ENCODE results near the gene DEFB129.
A peak's percentile ranks its signal among the peaks of the same experiment; 100 is the strongest.
"Not testable (repeated sequence)": the region's sequence is repeated elsewhere in the genome, so short reads cannot be mapped to it uniquely, and the experiment has no call there.

DEFB129 gene

DNA sequence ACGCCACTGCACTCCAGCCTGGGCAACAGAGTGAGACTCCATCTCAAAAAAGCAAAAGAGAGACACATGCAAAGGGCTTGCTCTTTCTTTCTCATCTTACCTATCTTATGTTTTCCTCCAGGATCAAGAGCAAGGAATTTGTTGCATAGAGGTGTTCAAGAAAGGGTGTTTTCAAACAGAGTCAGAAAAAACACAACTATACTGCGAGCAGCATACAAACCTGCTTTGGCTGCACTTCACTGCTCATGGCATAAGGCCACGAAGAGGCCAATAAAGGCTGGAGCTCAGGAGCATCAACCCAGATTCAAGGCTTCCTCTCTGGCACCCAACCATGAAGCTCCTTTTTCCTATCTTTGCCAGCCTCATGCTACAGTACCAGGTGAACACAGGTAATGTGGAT lies at the start of gene DEFB129:
Gene DEFB129, plus strand, starts transcription at position 301 of the 400 bp plus-strand sequence. Its CDS starts 31 bp downstream, at position 332.
- DNase-seq = no peak

DNA sequence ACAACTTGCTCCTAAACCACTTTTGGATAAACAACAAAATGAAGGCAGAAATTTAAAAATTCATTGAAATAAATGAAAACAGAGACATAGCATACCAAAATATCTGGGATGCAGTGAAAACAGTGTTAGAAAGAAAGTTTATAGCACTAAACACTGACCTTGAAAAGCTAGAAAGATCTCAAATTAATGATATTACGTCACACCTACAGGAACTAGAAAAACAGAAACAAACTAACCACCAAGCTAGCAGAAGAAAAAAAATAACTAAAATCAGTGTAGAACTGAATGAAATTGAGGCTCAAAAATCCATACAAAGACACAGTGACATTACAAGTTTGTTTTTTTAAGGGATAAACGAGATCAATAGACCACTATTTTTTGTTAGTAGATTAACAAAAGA lies 42.8 kb upstream of the DEFB129 start:
- DNase-seq = no peak

DNA sequence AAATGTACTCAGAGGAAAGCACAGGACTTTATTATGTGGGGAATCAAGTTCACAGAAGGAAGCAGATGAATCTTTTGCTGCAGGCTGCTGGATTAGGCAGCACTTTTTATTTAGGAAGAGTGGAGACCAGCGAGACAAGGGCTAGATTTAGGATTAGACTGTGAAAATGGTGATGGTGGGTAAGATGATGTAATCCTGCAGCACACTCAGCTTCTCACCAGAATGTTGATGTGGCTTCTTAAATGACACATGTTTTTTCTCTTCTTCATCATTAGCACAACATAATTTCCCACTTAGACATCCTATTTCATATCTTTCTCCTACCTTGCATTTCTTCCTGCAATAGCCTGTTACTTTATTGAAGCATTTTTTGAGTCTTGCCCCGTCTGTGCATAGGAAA lies 39.3 kb upstream of the DEFB129 start:
- no peak for DNase-seq

GRCh38 chr20:189611-190010 lies 37.4 kb upstream of the DEFB129 start, which contains the start of gene DEFB128:
Gene DEFB128 (minus strand): TSS chr20:189711. CDS start chr20:189623, 88 bp downstream.
- DNase-seq = no peak

DNA sequence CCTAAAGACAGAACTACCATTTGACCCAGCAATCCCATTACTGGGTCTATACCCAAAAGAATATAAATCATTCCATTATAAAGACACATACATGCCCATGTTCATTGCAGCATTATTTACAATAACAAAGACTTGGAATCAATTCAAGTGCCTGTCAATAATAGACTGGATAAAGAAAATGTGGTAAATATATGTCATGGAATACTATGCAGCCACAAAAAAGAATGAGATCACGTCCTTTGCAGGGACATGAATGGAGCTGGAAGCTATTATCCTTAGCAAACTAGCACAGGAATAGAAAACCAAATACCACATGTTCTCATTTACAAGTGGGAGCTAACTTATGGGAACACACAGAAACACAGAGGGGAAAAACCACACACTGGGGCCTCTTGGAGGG lies 28.8 kb upstream of the DEFB129 start:
- no peak for DNase-seq

DNA sequence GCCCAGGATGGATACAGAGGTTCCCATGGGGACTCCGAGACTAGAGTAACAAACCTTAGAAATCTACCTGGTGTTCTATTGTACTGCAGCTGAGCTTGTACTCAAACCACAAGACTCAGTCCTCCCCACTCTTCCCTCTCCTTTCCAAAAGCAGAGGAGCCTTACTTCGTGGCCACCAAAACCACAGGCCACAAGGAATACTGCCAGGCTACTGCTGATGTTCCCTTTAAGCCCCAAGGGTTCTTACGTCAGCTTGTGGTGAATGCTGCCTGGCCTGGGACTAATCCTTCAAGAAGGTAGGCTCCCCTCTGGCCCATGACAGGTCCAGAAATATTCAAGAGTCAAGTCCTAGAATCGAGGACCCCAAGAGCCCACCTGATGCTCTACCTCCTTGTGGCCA lies 27.1 kb upstream of the DEFB129 start:
- no peak for DNase-seq

GRCh38 chr20:203630-204029 lies 23.4 kb upstream of the DEFB129 start:
- DNase-seq = not testable (repeated sequence)

DNA sequence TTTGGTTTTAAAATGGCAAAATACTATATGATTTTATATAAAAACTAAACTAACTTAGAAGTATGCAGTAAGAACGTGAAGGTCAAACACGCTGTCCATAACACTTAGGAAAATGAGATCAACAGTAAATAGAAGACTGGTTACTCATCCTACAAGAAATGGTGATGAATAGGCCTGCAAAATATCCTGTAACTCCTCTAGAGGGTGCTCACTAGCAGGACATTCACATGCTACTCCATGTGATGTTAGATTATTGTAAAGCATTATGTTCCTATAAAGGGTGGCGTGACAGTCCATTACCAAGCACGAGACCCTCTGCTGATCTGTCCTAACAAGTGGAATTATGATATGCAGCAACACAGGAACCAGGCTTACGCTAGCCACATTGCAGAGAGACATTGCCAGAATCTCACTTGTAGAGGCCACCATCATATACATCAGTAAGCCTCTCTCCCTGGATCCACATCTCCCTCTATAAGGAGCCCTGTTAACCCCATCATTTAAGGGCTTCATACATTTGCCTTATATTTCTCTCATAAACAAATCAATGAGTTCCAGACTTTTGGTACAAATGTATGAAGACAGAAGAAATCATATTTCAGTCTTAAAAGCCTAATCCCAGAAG lies 18.0 kb upstream of the DEFB129 start:
- DNase-seq = peak; percentile 67

DNA sequence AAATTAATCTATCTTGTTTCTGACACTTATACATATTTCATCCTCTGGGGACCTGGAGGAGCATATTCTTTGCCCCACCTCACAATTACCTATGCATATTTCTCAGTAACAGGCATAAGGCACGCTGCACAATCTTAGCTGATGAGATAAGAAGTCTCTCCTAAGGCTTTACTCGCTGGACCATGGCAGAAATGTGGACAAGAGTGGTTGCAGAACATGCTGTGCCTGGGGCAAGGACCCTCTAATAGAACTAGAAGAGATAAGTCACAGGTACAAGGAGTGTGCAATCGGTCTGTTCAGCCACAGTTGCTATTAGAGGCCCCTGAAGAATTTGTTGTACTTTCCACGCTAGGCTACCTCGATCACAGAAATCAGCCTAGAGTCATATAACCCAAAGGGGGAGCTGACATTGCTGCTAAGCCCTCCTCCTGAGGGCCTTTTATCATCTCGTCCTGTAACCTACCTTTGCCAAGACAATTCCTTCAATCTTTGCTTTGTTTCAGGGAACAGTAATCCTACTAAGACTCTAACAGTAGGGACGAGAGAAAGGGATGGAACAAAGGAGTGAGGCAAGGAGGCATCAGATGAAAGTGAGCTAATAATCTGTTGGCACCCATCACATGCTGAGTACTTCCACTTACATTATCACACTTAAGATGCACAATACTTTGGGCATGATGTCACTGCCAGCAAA lies 16.1 kb upstream of the DEFB129 start:
- no peak for DNase-seq

GRCh38 chr20:214383-214782 lies 12.7 kb upstream of the DEFB129 start:
- DNase-seq = no peak

GRCh38 chr20:215796-216195 lies 11.3 kb upstream of the DEFB129 start:
- no peak for DNase-seq

DNA sequence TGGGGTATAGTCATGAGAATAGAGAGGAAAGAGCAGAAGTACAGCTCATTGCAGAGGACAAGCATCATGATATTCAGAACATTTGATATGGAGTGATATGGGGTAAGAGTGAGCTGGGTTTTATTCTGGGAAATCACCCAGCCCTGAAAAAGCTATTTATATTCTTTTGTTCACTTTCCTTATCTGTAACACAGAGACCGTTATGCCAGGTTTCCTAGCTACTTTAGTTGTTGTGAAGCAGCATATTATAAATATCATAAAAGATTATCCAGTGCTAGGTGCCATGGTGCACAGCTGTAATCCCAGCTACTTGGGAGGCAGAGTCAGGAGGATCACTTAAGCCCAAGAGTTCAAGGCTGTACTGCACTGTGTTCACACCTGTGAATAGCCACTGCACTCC lies 9.8 kb upstream of the DEFB129 start:
- no peak for DNase-seq

DNA sequence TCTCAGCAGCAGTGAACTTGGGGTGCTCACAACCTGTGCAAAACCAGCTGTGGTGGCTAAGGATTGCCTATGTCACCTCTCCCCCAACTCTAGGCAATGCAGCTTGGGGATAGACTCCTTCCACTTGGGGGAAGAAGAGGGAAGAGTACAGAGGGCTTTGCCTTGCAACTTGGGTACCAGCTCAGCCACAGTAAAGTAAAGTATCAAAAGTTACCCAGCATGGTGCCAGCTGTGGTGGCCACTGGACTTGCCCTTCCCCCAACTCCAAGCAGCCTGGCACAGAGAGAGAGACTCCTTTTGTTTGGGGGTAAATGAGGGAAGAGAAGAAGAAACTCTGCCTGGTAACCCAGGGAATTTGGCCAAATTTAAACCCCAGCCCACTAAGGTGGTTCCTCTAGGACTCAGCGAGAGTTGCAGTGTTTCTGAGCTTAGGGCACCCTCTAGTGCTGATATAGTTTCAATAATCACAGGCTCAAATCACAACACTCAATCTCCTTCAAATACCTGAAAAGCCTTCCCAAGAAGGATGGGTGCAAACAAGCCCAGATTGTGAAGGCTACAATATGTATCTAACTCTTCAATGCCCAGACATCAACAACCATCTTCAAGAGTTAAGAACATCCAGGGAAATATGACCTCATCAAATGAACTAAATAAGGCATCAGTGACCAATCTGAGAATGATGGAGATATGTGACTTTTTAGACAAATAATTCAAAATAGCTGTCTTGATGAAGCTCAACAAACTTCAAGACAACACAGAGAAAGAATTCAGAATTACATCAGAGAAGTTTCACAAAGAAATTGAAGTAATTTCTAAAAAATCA lies 7.6 kb upstream of the DEFB129 start:
- DNase-seq = no peak

DNA sequence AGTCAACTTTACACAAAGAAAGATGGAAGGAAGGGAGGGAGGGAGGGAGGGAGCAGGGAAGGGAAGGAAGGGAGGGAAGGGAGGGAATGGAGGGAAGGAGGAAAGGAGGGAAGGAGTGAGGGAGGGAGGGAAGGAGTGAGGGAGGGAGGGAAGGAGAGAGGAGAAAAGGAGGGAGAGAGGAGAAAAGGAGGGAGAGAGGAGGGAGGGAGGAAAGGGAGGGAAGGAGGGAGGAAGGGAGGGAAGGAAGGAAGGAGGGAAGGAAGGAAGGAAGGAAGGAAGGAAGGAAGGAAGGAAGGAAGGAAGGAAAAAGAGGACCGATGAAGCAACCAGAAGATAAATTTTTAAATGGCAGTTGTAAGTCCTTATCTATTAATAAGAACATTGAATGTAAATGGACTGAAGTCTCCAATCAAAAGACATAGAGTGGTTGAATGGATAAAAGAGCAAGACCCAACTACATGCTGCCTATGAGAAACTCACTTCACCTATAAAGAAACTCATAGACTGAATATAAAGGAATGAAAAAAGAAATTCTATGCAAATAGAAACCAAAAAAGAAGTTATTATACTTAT lies 5.7 kb upstream of the DEFB129 start:
- DNase-seq = no peak

DNA sequence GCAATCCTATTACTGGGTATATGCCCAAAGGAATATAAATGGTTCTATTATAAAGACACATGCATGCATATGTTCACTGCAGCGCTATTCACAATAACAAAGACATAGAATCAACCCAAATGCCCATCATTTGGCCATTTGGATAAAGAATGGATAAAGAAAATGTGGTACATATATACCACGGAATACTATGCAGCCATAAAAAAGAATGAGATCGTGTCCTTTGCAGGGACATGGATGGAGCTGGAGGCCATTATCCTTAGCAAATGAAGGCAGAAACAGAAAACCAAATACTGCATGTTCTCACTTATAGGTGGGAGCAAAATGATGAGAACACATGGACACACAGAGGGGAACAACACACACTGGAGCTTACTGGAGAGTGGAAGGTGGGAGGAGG lies 1.2 kb upstream of the DEFB129 start:
- DNase-seq = not testable (repeated sequence)

DNA sequence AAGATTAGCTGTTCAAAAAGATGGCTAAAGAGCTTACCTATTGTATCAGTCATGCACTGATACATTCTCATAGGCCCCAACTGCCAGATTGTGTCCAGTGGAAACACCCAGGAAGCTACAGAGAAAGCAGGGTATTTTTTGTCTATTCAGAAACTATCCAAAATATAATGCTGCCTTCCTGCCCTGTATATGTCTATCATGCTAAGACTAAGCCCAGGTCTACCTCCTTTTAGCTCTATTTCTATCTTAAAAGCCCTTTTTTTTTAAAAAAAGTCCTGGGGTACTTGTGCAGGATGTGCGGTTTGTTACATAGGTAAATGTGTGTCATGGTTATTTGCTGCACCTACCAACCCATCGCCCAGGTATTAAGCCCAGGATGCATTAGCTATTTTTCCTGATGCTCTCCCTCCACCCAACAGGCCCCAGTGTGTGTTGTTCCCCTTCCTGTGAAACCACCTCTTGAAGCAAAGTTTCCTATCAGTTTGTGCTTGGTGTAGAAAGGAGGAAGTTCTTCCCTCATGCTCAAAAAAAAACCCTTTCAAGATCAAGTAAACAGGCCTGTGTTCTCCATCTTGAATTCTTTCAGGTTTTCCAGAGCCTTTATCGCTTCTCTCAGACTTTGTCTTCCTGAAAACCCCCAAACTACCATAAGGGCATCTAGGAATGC lies 514 bp downstream of the DEFB129 start:
- DNase-seq = no peak

DNA sequence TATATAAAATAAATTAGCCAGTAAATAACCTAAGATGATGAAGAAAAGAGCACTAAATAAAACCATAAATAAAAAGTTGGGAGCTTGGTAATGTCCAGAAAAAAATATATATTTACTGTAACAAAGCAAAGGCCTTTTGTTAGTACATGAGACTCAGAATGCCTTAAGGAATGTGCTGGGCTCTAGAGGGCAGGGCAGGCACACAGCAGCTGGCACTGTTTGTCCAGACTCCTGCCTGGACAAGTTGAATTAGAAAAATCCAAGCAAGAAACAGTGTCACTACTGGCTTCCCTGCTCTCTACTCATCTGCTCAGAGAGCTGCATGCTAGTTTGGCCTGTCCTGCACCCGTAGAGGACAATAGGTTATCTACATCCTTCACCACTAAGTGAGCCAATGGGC lies 8.8 kb downstream of the DEFB129 start:
- DNase-seq = no peak

GRCh38 chr20:237489-237888 lies 10.4 kb downstream of the DEFB129 start:
- DNase-seq = no peak

GRCh38 chr20:237929-238328 lies 10.9 kb downstream of the DEFB129 start:
- no peak for DNase-seq

GRCh38 chr20:242905-243304 lies 15.8 kb downstream of the DEFB129 start:
- no peak for DNase-seq

- DNase-seq = no peak
Observed at GRCh38 chr20:251354-251753, 24.3 kb downstream of the DEFB129 start.

GRCh38 chr20:252801-253200 lies 25.7 kb downstream of the DEFB129 start:
- DNase-seq = no peak

GRCh38 chr20:253447-253846 lies 26.4 kb downstream of the DEFB129 start:
- DNase-seq = not testable (repeated sequence)
